ENCODE results near the gene JAG1.

DNA sequence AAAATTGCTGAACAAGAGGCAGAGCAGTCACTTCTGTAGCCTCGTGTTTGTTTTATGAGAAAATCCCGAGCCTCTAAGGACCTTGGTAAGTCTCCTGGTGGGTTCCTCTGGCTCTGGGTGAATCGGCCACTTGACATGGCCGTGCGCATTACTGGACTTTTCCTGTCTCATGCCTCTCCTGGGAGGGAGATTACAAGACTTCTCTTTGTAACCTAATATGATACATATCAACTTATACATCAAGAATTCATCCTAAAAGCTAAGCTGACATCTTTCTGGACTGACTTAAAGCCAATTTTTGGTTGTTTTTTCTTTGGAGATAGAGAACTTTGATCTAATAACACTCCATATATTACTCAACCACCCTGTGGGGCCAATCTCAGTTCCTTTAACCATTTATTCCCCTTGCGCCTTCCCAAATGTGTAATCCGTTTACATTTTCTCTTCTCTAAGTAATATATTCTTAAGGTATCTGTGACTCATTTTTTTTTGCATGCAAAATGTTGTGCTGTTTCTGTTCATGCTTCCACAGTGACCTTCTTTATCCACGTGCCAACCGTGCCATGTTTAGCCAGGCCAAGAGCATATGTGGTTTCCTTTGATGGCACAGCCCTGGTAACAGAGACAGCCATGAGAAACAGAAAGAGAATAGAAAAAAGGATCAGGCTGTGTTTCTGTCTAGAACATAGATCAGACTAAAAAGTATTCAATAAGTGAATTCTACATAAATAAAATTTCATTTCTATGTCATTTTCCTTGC is 47.5 kb upstream of the JAG1 start:
- no peak for TF ChIP-seq CTCF (IDR thresholded peaks at IDR 0.05)
- TF ChIP-seq POLR2A (IDR thresholded peaks at IDR 0.05), result no peak
